Ishikawa (cell line): ENCODE data around the gene MAMLD1.

Experiments
- CEBPB ChIP-seq: IDR thresholded peaks from 2 replicates; pipeline ENCODE4 v1.6.1; 2012
- CREB1 ChIP-seq: IDR thresholded peaks from 2 replicates; pipeline ENCODE4 v1.6.1; 2012; ENCODE audit warnings: low read depth
- EGR1 ChIP-seq: IDR thresholded peaks from 2 replicates; pipeline ENCODE4 v1.6.1; 2012
- EP300 ChIP-seq: IDR thresholded peaks from 2 replicates; pipeline ENCODE4 v1.6.1; 2012; ENCODE audit warnings: borderline replicate concordance
- FOXM1 ChIP-seq: IDR thresholded peaks from 2 replicates; pipeline ENCODE4 v1.6.1; 2012; ENCODE audit warnings: low read depth, borderline replicate concordance
- MAX ChIP-seq: IDR thresholded peaks from 2 replicates; pipeline ENCODE4 v1.6.1; 2012
- NFIC ChIP-seq: IDR thresholded peaks from 2 replicates; pipeline ENCODE4 v1.6.1; 2012
- RAD21 ChIP-seq: IDR thresholded peaks from 2 replicates; pipeline ENCODE4 v1.6.1; 2012; ENCODE audit warnings: low read depth
- TAF1 ChIP-seq: IDR thresholded peaks from 2 replicates; pipeline ENCODE4 v1.6.1; 2012; ENCODE audit warnings: low read depth, mild to moderate bottlenecking
- TCF12 ChIP-seq: IDR thresholded peaks from 2 replicates; pipeline ENCODE4 v1.6.1; 2012; ENCODE audit warnings: low read depth
- TEAD4 ChIP-seq: IDR thresholded peaks from 2 replicates; pipeline ENCODE4 v1.6.1; 2012
- USF1 ChIP-seq: IDR thresholded peaks from 2 replicates; pipeline ENCODE4 v1.6.1; 2012
- YY1 ChIP-seq: IDR thresholded peaks from 2 replicates; pipeline ENCODE4 v1.6.1; 2012; ENCODE audit warnings: low read depth
- ZBTB7A ChIP-seq: IDR thresholded peaks from 2 replicates; pipeline ENCODE4 v1.6.1; 2012; ENCODE audit warnings: low read depth
- TF ChIP-seq, protein P1 (sequence below): IDR thresholded peaks from 2 replicates; pipeline ENCODE4 v1.6.1; 2012; ENCODE audit warnings: low read depth, mild to moderate bottlenecking

MAMLD1 gene

DNA sequence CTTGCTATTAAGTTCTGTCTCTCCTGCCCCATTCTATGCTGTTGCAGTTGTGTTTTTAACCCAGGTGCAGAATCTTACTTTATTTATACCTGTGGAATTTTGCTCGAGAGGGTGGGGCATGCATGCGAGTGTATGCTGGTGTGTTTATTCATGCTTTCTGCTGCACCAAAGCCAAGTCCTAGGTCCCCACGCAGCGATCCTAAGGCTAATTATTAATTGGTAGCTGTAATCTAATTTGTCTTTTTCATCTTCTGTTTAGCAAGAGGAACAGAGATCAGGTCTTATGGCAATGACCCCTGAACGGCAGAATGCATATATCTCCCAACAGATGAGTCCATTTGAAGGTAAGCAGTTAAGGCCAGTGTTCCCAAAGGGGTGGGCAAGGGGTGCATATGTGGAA, 146.6 kb downstream of the MAMLD1 start:
- no peak for TF ChIP-seq TAF1

DNA sequence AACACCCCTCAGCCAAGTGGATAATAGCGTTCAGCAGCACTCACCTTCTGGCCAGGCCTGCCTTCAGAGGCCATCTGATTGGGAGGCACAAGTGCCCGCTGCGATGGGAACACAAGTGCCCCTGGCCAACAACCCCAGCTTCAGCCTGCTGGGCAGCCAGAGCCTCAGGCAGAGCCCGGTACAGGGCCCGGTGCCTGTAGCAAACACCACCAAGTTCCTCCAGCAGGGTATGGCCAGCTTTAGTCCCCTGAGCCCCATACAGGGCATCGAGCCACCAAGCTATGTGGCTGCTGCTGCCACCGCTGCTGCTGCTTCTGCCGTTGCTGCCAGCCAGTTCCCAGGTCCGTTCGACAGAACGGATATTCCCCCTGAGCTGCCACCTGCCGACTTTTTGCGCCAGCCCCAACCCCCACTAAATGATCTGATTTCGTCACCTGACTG, 149.4 kb downstream of the MAMLD1 start:
- no peak for TF ChIP-seq ZBTB7A
- TF ChIP-seq, protein P1, sequence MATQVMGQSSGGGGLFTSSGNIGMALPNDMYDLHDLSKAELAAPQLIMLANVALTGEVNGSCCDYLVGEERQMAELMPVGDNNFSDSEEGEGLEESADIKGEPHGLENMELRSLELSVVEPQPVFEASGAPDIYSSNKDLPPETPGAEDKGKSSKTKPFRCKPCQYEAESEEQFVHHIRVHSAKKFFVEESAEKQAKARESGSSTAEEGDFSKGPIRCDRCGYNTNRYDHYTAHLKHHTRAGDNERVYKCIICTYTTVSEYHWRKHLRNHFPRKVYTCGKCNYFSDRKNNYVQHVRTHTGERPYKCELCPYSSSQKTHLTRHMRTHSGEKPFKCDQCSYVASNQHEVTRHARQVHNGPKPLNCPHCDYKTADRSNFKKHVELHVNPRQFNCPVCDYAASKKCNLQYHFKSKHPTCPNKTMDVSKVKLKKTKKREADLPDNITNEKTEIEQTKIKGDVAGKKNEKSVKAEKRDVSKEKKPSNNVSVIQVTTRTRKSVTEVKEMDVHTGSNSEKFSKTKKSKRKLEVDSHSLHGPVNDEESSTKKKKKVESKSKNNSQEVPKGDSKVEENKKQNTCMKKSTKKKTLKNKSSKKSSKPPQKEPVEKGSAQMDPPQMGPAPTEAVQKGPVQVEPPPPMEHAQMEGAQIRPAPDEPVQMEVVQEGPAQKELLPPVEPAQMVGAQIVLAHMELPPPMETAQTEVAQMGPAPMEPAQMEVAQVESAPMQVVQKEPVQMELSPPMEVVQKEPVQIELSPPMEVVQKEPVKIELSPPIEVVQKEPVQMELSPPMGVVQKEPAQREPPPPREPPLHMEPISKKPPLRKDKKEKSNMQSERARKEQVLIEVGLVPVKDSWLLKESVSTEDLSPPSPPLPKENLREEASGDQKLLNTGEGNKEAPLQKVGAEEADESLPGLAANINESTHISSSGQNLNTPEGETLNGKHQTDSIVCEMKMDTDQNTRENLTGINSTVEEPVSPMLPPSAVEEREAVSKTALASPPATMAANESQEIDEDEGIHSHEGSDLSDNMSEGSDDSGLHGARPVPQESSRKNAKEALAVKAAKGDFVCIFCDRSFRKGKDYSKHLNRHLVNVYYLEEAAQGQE, result no peak

- TF ChIP-seq FOXM1, result no peak
- TF ChIP-seq YY1, result no peak
- TF ChIP-seq EP300, result no peak
- no peak for TF ChIP-seq ZBTB7A
- TF ChIP-seq NFIC, result no peak
These were observed 150.4 kb downstream of the MAMLD1 start for GRCh38 chrX:150513544-150513943.

GRCh38 chrX:150514462-150514861, 151.3 kb downstream of the MAMLD1 start:
- TF ChIP-seq, protein P1, result no peak
- no peak for TF ChIP-seq EP300
- no peak for TF ChIP-seq FOXM1
- no peak for TF ChIP-seq YY1
- TF ChIP-seq EGR1, result no peak
- no peak for TF ChIP-seq RAD21
- no peak for TF ChIP-seq CREB1
- TF ChIP-seq ZBTB7A, result no peak

DNA sequence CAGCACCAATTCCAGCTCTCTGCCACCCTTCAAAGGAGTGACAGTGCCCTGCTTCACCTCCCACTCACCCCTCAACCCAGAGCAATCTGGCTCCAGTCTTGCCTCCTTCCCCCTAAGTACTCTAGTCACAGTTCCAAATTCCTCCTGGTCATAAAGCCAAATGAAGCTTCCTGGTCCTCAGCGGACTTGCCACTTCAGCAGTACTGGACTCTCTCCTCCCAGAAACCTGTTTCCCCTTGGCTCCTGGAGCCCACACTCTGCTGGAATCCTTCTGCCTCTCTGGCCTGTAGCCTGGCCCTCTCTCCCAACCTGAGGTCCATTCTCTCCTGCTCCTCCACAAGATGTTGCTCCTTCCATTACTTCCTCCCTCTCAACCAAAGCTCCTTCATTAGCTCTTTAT, 152.7 kb downstream of the MAMLD1 start:
- no peak for TF ChIP-seq CEBPB

- no peak for TF ChIP-seq FOXM1
- no peak for TF ChIP-seq CREB1
- no peak for TF ChIP-seq NFIC
- TF ChIP-seq USF1, result no peak
- no peak for TF ChIP-seq YY1
- TF ChIP-seq EP300, result no peak
- no peak for TF ChIP-seq EGR1
- TF ChIP-seq ZBTB7A, result no peak
- no peak for TF ChIP-seq TCF12
- no peak for TF ChIP-seq MAX
- no peak for TF ChIP-seq TAF1
- TF ChIP-seq, protein P1, result no peak
- no peak for TF ChIP-seq RAD21
- no peak for TF ChIP-seq TEAD4
- TF ChIP-seq CEBPB, result no peak
These were observed 154.3 kb downstream of the MAMLD1 start for GRCh38 chrX:150517303-150517910.
